GM10847 (cell line): ENCODE data around the gene ZNF432.
A peak's percentile ranks its signal among the peaks of the same experiment; 100 is the strongest.

ENCODE experiments used
- POLR2A ChIP-seq: IDR thresholded peaks from 2 replicates; pipeline ENCODE4 v1.6.1; 2011; ENCODE audit not compliant: insufficient read length; ENCODE audit errors: extremely low read depth

Gene ZNF432

GRCh38 chr19:52048555-52049501 lies at the start of gene ZNF432:
Gene ZNF432, minus strand, starts transcription at chr19:52048838. Its CDS starts 1,970 bp downstream, at chr19:52046868.
- TF ChIP-seq POLR2A = peak; percentile 39

GRCh38 chr19:52095172-52096014 lies 46.8 kb upstream of the ZNF432 start, which contains the start of gene ZNF841:
Gene ZNF841, minus strand, starts transcription at chr19:52095765. Its CDS starts 10,964 bp downstream, at chr19:52084801.
- TF ChIP-seq POLR2A = peak; percentile 62

- TF ChIP-seq POLR2A = no peak
Measured at GRCh38 chr19:52094526-52095130, 46.0 kb upstream of the ZNF432 start.

GRCh38 chr19:52086481-52086880 lies 37.8 kb upstream of the ZNF432 start:
- TF ChIP-seq POLR2A = no peak

GRCh38 chr19:52070496-52070895 lies 21.9 kb upstream of the ZNF432 start:
- no peak for TF ChIP-seq POLR2A

- no peak for TF ChIP-seq POLR2A
Measured at GRCh38 chr19:52069653-52070052, 21.0 kb upstream of the ZNF432 start.

- TF ChIP-seq POLR2A = no peak
Measured at GRCh38 chr19:52066258-52066863, 17.7 kb upstream of the ZNF432 start.

- TF ChIP-seq POLR2A = no peak
Measured at GRCh38 chr19:52065399-52065798, 16.8 kb upstream of the ZNF432 start.

GRCh38 chr19:52039169-52039568 lies 9.5 kb downstream of the ZNF432 start:
- no peak for TF ChIP-seq POLR2A

- TF ChIP-seq POLR2A = no peak
Measured at GRCh38 chr19:52034051-52034728, 14.4 kb downstream of the ZNF432 start.

- TF ChIP-seq POLR2A = no peak
Measured at GRCh38 chr19:52028780-52029123, 19.9 kb downstream of the ZNF432 start.

- TF ChIP-seq POLR2A = peak; percentile 71
Measured at GRCh38 chr19:52028027-52028779, 20.4 kb downstream of the ZNF432 start, which contains the start of gene ZNF614. Gene ZNF614, minus strand, starts transcription at chr19:52028379. Its CDS starts 2,634 bp downstream, at chr19:52025745.

- TF ChIP-seq POLR2A = no peak
Measured at GRCh38 chr19:52022193-52022592, 26.4 kb downstream of the ZNF432 start.

- TF ChIP-seq POLR2A = no peak
Measured at GRCh38 chr19:52020506-52020905, 28.1 kb downstream of the ZNF432 start.

- TF ChIP-seq POLR2A = no peak
Measured at GRCh38 chr19:52010674-52011073, 38.0 kb downstream of the ZNF432 start.
